ENCODE measurements around the gene CTRL. TPM values are rescaled to one million over a fixed set of nuclear protein-coding genes. Genes with fewer than 3 reads are reported as not detected.

The CTRL gene
- total RNA-seq, 2 donors from 2014 or later = 6.7 to 8.4 TPM

- peak; percentile 83 to 92 (median 91) for DNase-seq
- H3K9me3 ChIP-seq (ENCODE audit: control insufficient read depth, low read length, poor library complexity, severe bottlenecking) = no peaks in the 10 kb centered on the region
- peak; percentile 99 for ATAC-seq
- no peaks in the 10 kb centered on the region for H3K27me3 Mint-ChIP-seq
- H3K36me3 Mint-ChIP-seq (ENCODE audit: low read depth) = peaks cover 2% of the 10 kb centered on the region
- peak within 1 kb of the TSS; percentile 93 for H3K27ac Mint-ChIP-seq
- H3K4me3 Mint-ChIP-seq = peak within 1 kb of the TSS; percentile 95
- H3K4me1 Mint-ChIP-seq = peaks cover 22% of the 10 kb centered on the region
Measured at GRCh38 chr16:67892899-67893742, 38.5 kb downstream of the CTRL start, which contains the start of gene PSKH1. TSS of gene PSKH1 (plus strand) at chr16:67893254. CDS start at chr16:67908750, 15,496 bp downstream.

- H3K27ac Mint-ChIP-seq = peak overlapping the region; percentile 93
- H3K4me1 Mint-ChIP-seq = peaks cover 20% of the 10 kb centered on the region
- DNase-seq = no peak
- peak overlapping the region; percentile 95 for H3K4me3 Mint-ChIP-seq
- ATAC-seq = no peak
- peaks cover 2% of the 10 kb centered on the region for H3K36me3 Mint-ChIP-seq (ENCODE audit: low read depth)
- H3K9me3 ChIP-seq (ENCODE audit: control insufficient read depth, low read length, poor library complexity, severe bottlenecking) = no peaks in the 10 kb centered on the region
- H3K27me3 Mint-ChIP-seq = no peaks in the 10 kb centered on the region
Measured at GRCh38 chr16:67892375-67892774, 39.3 kb downstream of the CTRL start.

- peaks cover 7% of the 10 kb centered on the region for H3K4me1 Mint-ChIP-seq
- no peaks in the 10 kb centered on the region for H3K27me3 Mint-ChIP-seq
- H3K4me3 Mint-ChIP-seq = no peak overlapping the region
- no peak for DNase-seq
- no peak overlapping the region for H3K27ac Mint-ChIP-seq
- no peaks in the 10 kb centered on the region for H3K9me3 ChIP-seq (ENCODE audit: control insufficient read depth, low read length, poor library complexity, severe bottlenecking)
- ATAC-seq = no peak
- H3K36me3 Mint-ChIP-seq (ENCODE audit: low read depth) = peaks cover 2% of the 10 kb centered on the region
Measured at GRCh38 chr16:67888331-67888730, 43.3 kb downstream of the CTRL start.

GRCh38 chr16:67886387-67886786, 45.3 kb downstream of the CTRL start:
- DNase-seq (no peak), ATAC-seq (no peak)
- Mint-ChIP-seq H3K4me3 (no peak overlapping the region), H3K4me1 (peaks cover 4% of the 10 kb centered on the region), H3K27ac (no peak overlapping the region), H3K27me3 (no peaks in the 10 kb centered on the region), H3K36me3 (ENCODE audit: low read depth) (no peaks in the 10 kb centered on the region)
- no peaks in the 10 kb centered on the region for H3K9me3 ChIP-seq (ENCODE audit: control insufficient read depth, low read length, poor library complexity, severe bottlenecking)

- H3K27me3 Mint-ChIP-seq = no peaks in the 10 kb centered on the region
- no peak overlapping the region for H3K27ac Mint-ChIP-seq
- no peaks in the 10 kb centered on the region for H3K36me3 Mint-ChIP-seq (ENCODE audit: low read depth)
- no peak overlapping the region for H3K4me3 Mint-ChIP-seq
- no peaks in the 10 kb centered on the region for H3K9me3 ChIP-seq (ENCODE audit: control insufficient read depth, low read length, poor library complexity, severe bottlenecking)
- H3K4me1 Mint-ChIP-seq = peaks cover 4% of the 10 kb centered on the region
- ATAC-seq (no peak), DNase-seq (no peak)
Measured at GRCh38 chr16:67885976-67886375, 45.7 kb downstream of the CTRL start.

- H3K36me3 Mint-ChIP-seq (ENCODE audit: low read depth) = no peaks in the 10 kb centered on the region
- ATAC-seq = no peak
Measured at GRCh38 chr16:67885545-67885944, 46.1 kb downstream of the CTRL start.

GRCh38 chr16:67884684-67885083, 47.0 kb downstream of the CTRL start, which contains the start of gene NRN1L:
TSS of gene NRN1L (plus strand) at chr16:67884885. CDS start at chr16:67884904, 19 bp downstream.
- DNase-seq (no peak), ATAC-seq (no peak)
- Mint-ChIP-seq H3K36me3 (ENCODE audit: low read depth) (no peaks in the 10 kb centered on the region), H3K4me3 (no peak within 1 kb of the TSS), H3K4me1 (peaks cover 4% of the 10 kb centered on the region), H3K27ac (peak within 1 kb of the TSS; percentile 87), H3K27me3 (no peaks in the 10 kb centered on the region)
- no peaks in the 10 kb centered on the region for H3K9me3 ChIP-seq (ENCODE audit: control insufficient read depth, low read length, poor library complexity, severe bottlenecking)

More at GRCh38 chr16:67885545-67885944, 46.1 kb downstream of the CTRL start:
- Mint-ChIP-seq H3K27ac (no peak overlapping the region), H3K27me3 (no peaks in the 10 kb centered on the region), H3K4me1 (peaks cover 4% of the 10 kb centered on the region), H3K4me3 (no peak overlapping the region)
- DNase-seq = no peak
- no peaks in the 10 kb centered on the region for H3K9me3 ChIP-seq (ENCODE audit: control insufficient read depth, low read length, poor library complexity, severe bottlenecking)

GRCh38 chr16:67883872-67884261, 47.8 kb downstream of the CTRL start:
- H3K4me3 Mint-ChIP-seq = no peak overlapping the region
- no peaks in the 10 kb centered on the region for H3K9me3 ChIP-seq (ENCODE audit: control insufficient read depth, low read length, poor library complexity, severe bottlenecking)
- DNase-seq = peak; percentile 60 to 76 (median 67)
- H3K27me3 Mint-ChIP-seq = no peaks in the 10 kb centered on the region
- H3K4me1 Mint-ChIP-seq = peaks cover 4% of the 10 kb centered on the region
- peak overlapping the region; percentile 87 for H3K27ac Mint-ChIP-seq
- H3K36me3 Mint-ChIP-seq (ENCODE audit: low read depth) = no peaks in the 10 kb centered on the region
- ATAC-seq = peak; percentile 84

- Mint-ChIP-seq H3K27me3 (no peaks in the 10 kb centered on the region), H3K36me3 (ENCODE audit: low read depth) (no peaks in the 10 kb centered on the region), H3K4me1 (peaks cover 4% of the 10 kb centered on the region), H3K27ac (peak overlapping the region; percentile 87), H3K4me3 (no peak overlapping the region)
- no peaks in the 10 kb centered on the region for H3K9me3 ChIP-seq (ENCODE audit: control insufficient read depth, low read length, poor library complexity, severe bottlenecking)
- ATAC-seq = peak; percentile 10
- no peak for DNase-seq
Measured at GRCh38 chr16:67883146-67883871, 48.4 kb downstream of the CTRL start.

GRCh38 chr16:67882374-67883145, 49.1 kb downstream of the CTRL start:
- Mint-ChIP-seq H3K36me3 (ENCODE audit: low read depth) (no peaks in the 10 kb centered on the region), H3K27ac (no peak overlapping the region), H3K4me1 (peaks cover 4% of the 10 kb centered on the region), H3K4me3 (no peak overlapping the region), H3K27me3 (no peaks in the 10 kb centered on the region)
- no peaks in the 10 kb centered on the region for H3K9me3 ChIP-seq (ENCODE audit: control insufficient read depth, low read length, poor library complexity, severe bottlenecking)
- ATAC-seq (no peak), DNase-seq (no peak)

GRCh38 chr16:67881621-67882161, 50.0 kb downstream of the CTRL start:
- Mint-ChIP-seq H3K27me3 (no peaks in the 10 kb centered on the region), H3K36me3 (ENCODE audit: low read depth) (no peaks in the 10 kb centered on the region), H3K27ac (no peak overlapping the region), H3K4me1 (peaks cover 4% of the 10 kb centered on the region), H3K4me3 (no peak overlapping the region)
- DNase-seq (no peak), ATAC-seq (no peak)
- H3K9me3 ChIP-seq (ENCODE audit: control insufficient read depth, low read length, poor library complexity, severe bottlenecking) = no peaks in the 10 kb centered on the region

GRCh38 chr16:67880584-67880983, 51.1 kb downstream of the CTRL start:
- no peak overlapping the region for H3K27ac Mint-ChIP-seq
- no peaks in the 10 kb centered on the region for H3K36me3 Mint-ChIP-seq (ENCODE audit: low read depth)
- H3K4me3 Mint-ChIP-seq = no peak overlapping the region
- no peak for DNase-seq
- no peaks in the 10 kb centered on the region for H3K27me3 Mint-ChIP-seq
- H3K4me1 Mint-ChIP-seq = peaks cover 4% of the 10 kb centered on the region
- H3K9me3 ChIP-seq (ENCODE audit: control insufficient read depth, low read length, poor library complexity, severe bottlenecking) = no peaks in the 10 kb centered on the region
- ATAC-seq = no peak

Data from T-helper 17 cell (primary cell).